GM19324 (cell line): ENCODE results near the gene C2orf81.
"Not testable (repeated sequence)": the region's sequence is repeated elsewhere in the genome, so short reads cannot be mapped to it uniquely, and the experiment has no call there.

Experiments used
- ATAC-seq: cut with Tn5 transposase; IDR thresholded peaks from one replicate; pipeline ENCODE4 v1.9.1; 2021; ENCODE audit warnings: mild to moderate bottlenecking, moderate library complexity; ENCODE audit not compliant: unreplicated experiment, low FRiP score

C2orf81 gene

DNA sequence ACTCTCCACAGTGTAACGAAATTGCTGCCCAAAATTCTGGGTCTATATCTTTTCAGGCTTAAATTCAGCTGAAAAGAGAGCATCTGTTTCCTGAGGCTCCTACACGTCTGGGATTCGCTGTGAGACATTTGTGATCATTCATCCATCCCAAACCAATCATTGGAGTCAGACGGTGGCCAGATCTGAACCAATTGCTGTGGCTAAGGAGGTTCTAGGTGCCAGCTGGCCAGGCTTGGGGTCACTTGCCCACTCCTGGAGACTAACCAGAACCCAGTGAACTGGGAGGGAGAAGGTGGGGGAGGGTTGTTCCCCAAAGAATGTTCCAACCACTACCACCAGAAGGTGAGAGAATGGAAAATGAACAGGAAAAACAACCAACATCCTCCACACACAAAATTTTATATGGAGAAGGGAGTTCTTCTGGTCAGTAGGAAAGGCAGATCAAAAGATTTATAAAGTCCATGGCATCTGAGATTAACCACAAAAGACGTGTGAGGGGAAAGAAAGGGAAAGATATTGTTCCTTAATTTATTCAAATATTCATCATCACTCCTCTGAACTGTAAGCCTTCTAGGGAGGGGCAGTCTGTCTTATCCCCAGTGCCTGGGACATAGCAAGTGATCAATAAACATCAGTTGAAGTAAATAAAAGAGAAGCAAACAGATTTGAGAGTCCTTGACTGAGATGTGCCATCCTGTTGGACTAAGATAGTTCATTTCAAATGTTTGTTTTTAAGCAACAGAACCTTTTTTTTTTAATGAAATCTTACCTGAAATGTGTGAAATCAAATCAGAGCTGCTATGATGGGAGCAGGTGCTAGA is 23.3 kb upstream of the C2orf81 start:
- ATAC-seq, result no peak

DNA sequence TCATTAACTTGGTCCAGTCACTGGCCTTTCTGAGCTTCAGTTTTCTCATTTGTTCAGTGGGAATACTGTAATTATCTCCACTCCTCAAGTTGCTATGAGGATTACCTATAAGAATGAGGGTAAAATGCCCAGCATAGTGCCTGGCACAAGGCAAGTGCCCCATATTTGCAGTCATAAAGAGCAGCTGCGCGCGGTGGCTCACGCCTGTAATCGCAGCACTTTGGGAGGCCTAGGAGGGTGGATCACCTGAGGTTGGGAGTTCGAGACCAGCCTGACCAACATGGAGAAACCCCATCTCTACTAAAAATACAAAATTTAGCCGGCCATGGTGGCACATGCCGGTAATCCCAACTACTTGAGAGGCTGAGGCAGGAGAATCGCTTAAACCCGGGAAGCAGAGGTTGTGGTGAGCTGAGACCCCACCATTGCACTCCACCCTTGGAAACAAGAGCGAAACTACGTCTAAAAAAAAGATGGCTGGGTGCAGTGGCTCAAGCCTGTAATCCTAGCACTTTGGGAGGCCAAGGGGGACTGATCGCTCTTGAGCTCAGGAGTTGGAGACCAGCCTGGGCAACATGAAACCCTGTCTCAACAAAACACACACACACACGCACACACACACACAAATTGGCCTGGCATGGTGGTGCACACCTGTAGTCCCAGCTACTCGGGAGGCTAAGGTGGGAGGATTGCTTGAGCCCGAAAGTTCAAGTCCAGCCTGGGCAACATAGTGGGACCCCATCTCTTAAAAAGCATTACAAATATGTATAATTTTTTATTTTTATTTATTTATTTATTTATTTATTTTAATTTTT is 21.3 kb upstream of the C2orf81 start:
- ATAC-seq, result not testable (repeated sequence)

DNA sequence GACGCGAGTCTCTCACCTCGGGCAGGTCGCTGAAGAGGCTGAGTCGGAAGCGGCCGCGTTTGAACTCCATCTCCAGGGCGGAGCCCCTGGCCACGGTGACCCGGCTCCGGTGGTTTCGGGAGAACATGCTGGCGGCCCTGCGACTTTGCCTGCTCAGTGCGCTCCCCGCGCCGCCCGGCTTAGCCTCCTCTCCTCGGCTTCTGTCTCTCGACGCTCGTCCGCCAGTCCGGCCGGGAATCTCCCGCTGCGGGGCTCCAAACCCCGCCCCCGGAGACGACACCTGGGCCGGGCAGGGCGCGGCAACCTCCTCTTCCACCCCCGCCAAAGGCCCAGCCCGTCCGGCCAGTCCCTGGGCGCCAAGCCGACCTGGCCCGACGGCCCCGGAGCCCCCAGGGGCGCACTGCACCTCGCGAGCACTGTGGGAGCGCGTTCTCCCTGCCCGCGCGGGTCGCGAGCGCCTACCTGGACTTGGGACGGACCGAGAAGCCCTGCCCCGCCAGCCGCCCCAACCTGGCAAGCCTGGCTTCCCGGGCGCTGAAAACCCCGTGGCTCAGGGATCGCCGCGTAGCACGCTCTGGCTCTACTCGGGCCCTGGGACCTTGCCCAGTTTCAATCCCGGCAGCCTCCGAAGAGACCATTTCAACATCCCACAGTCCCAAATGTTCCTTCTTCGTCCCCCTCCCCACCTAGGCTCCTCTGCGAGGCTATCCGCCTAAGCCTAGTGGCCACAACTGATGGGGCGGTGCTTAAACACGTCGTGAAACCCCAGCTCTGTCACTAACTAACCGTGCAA is 20.5 kb upstream of the C2orf81 start, which contains the start of gene RTKN:
Gene RTKN (minus strand): TSS at position 248 of the 793 bp plus-strand sequence. CDS start 121 bp downstream, at position 127.
- peak; percentile 44 for ATAC-seq

DNA sequence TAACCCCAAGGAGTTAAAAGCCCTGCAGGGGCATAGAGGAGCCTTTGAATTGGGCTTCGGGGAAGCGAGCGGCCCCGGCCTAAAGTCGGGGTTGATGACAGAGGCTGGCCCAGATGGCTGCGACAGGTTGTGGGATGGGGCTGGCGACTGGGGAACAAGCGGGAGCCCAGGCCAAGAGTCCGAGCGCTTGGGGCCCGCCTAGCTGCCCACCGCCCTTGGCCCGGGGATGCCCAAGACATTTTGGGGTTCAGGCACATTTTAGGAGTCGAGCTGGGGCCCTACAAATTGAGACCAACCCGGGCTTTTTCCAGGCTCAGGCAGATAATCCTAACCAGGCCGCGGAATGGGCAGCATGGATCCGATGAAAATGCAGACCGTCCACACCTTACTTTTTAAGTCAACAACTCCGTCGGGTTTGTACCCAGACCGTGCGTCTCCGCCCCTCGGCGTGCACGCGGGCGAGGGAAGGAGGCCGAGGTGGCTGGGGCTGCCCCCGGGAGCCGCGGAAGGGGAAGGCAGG is 19.8 kb upstream of the C2orf81 start:
- no peak for ATAC-seq

DNA sequence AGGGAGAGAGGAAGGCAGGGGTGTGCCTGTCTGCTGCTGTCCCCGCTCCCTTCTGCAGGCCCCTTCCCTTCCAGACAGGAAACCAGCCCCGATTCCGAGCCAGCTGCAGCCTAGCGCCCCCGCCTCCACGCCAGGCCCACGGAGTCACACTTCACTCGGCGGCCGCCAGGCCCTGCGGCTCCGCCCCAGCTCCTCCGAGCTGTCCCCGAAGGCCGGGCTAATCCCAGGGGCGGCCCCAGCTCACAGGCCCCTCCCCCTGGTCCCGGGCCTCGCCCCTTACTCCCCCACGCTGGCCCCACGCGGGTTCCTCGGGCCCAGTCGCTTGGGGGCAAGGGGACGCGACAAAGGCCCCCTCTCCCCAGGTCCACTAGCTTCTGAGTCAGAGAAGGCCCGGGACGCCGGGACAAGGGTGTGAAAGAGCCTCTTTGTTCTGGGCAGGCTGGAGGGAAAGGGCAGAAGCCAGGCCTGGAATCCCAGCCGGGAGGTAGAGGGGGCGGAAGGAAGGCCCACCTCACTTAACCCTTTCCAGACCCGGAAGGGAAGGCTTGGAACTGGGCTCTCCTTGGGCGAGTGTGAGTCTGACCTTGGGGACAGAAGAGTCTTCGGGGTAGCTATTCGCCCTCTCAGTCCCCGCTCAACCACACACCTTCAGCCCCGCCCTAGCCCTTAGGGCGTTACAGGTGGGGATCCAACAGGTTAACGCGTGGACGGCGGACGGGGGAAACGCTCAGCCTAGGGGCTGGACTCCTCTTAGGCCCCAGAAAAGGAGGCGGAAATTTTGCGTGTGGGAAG is 19.2 kb upstream of the C2orf81 start:
- ATAC-seq, result peak; percentile 73

DNA sequence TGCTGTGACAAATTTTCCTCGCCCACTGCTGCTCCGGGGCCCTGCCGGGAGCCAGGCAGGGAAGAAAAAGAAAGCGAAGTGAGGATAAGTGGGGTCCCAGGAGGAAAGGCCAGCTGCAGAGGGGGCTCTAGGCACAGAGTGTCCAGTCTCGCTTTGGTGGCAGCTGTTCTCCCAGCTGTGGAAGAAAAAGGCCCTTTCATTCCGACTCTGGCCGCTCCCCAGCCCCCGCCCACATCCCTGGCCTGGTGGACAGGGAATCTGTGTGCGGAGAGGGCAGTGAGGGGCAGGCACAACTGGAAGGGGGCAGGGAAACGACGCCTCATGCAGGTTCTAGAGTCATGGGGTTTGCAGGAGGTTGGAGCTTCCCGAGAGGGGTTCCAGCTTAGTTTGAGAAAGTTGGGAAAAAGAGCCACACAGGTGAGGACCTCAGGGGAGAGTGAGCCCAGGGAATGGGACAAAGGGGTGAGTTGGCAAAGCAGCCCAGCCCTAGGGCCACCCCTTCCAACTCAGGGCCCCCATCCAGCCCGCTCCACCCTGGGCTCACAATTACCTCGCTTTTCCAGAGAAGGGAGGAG is 18.5 kb upstream of the C2orf81 start:
- ATAC-seq, result no peak

DNA sequence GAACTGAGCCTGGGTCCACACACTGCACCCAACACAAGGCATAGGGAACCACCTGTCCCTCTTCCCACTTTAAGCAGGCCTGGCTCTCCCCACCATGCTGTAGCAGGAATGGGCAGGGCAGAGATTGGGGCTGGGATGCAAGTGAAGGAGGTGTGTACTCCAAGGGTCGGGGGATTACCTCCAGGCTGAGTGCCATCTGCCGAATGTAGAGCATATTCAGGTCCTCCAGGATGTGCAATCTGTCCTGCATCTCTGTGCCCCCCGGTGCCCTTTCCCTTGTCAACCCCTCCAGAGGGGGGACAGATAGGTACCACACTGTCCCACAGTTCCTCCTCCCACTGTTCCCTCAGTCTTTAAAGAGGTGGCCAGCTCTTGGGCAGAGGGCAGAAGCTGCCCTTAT is 18.0 kb upstream of the C2orf81 start:
- ATAC-seq, result no peak

DNA sequence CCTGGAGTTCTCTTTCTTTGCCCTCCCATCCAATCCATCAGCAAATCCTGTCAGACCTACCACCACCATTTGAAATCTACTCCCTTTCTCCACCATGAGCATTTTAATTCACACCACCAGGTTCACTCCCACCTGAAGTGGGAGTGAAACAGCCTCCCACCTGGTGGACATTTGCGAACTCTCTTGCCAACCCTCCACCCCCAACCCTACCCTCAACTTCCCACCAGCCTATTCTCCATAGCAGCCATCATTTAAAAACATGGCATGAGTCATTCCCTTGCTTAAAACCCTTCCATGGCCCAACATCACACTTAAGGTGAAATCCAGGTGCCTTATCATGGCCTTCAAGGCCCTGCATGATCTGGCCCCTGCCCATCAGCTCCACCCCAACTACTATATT is 16.8 kb upstream of the C2orf81 start:
- ATAC-seq, result no peak

DNA sequence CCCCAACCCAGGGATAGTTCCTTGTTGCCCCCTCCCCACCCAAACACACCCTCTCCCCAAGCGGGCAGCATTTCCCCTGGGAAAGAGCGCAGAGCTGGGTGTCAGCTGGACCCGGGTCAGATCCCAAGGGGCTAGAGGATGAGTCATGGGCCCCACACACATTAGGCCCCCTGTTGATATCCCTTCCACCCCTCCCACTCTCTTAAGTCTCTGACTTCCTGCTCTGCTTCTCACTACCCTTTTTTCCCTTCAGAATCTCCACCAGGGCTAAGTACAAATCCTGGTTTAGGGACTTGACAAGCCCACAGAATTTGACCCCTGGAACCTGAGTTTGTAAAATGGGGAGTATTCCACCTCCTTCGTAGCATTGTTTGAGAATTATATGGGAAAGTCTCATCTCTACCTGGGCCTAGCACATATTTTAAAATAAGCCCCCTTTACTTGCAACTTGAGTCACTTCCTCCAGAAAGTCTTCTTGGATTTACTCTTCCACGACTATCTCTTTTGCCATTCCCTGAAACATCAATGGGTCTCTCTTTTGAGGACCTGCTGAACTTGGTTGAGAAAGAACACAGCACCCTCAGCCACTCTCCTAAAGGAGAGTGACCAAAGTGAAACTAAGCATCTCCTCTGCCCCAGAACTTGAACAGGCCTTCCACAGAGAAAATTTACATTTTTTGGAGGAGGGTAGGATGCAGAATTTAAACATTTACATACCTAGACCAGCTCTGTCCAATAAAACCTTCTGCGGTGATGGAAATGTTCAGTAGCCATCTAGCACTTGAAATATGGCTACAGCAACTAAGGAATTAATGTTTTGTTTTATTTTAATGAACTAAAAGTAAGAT is 15.7 kb upstream of the C2orf81 start:
- no peak for ATAC-seq

DNA sequence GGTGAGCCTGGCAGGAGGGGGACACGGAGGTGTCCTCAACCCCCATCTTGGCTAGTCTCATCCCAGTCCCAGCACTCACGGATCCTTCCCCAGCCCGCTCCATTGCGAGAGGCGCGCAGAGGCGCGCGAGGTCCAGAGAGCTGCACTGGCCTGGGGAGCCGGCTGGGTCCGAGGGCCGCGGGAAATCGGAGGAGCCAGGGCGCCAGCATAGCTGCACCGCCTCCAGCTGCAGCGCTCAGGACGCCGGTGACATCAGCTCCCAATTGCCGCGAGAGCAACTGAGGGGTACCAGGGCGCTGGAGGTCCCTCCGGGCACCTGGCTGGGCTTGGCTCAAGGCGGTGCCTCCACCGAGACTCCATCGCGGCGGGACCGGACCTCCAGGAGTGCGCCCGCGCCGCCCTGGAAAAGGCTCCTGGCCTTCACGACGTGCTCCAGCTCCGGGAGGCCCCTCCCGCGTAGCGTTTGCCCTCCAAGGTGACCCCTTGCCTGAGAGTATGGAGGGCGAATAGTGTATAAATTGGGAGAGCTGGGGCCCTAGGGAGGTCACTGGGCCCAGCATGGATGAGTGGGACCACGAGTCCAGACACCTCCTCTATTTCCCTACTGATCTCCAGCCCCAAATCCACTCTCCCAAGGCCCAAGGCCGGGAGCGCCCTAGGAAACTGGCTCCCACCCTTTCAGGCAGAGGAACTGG is 14.8 kb upstream of the C2orf81 start:
- no peak for ATAC-seq

DNA sequence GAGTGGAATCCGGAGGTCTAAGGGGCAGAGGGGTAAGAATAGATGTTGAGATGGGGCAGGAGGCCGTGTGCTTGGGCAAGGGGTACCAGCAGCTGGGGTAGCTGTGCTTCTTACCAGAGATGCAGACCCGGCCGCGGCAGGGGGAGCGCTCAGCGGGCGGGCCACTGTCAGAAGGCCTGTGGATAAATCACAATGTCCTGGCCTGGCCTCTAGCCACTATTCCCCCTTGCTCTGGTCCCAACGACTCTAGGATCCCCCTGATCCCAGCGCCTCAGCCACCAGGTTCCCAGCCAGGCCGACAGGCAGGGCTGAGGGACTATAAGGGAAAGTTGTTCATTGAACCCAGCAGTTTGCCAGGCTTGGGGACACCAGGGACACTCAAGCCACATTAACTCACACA is 9.1 kb upstream of the C2orf81 start:
- ATAC-seq, result no peak

DNA sequence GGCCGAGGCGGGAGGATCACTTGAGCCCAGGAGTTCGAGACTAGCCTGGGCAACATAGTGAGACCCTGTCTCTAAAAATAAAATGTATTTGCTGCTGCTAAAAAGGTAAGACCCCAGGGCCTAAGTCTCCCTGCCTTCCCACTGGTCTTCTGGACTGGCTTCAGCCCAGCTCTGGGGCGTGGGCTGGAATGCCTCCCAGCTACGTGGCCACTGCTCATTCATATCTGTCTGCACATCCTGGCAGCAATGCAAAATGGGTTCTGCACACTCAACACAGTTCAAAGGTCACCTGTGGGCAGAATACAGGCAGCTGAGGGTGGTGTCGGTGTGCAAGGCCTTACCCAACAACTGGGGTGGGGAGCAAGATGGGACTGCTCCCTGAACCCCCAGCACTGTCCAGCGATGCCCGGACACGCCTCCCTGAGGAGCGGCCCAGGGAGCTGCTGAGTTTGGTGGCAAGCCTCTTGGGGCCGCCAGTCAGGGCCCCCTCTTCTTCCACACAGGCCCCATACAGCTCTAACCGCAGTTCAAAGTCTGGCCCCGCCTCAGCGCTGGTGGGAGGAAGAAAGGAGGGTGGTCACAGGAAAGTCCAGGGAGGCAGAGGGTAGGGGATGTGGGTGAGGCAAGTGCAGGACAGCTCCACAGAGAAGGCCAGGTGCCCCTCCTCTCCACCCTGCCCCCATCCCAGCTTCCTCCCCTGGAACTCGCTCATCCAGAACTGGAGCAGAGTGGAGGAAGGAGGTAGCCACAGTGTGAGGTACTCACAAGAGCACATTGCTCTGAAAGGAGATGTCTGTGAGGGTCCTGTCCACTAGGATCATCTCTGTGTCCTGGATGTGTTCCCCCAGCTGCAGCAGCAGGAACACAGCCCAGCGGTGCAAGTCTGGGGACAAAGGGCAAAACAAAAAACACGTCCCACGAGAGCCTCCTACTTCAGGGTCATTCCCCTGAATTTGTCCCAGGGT is 8.3 kb upstream of the C2orf81 start:
- ATAC-seq, result no peak

DNA sequence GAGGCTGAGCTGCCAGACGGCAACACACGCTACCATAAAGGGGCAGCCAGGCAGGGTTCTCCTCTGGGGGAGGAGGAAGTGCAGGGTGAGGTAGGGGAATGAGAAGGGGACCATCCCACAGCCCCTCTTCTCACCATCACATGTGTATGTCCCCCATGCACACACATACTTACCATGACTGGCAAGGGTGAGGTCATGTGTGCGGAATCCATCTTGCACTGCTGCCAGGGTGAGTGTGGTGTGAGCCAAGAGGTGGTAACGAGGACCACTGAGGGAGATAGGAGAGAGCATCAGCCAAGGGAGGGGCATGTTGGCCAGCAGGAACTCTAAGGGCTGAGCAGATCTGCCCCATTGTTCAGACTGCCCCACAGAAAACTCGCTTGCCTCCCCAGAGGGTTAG is 7.3 kb upstream of the C2orf81 start:
- ATAC-seq, result no peak

DNA sequence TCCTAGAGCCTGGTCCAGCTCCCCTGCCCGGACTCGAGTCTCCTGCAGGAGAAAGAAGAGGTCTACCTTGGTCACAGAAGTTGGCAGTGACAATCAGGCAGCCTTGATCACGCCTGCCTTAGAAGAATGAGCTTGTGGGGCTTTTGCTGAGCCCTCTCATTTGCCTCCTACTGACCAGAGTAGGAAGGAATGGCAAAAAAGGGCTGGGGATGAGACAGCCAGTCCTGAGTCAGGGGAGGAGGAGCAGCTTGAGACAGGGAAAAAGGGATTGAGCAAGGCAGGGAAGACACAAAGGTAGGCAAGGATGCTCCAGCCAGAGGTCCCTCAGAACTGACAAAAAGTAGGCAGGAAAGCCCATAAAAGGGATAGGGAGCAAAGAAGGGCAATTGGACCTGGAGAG is 6.1 kb upstream of the C2orf81 start:
- no peak for ATAC-seq

DNA sequence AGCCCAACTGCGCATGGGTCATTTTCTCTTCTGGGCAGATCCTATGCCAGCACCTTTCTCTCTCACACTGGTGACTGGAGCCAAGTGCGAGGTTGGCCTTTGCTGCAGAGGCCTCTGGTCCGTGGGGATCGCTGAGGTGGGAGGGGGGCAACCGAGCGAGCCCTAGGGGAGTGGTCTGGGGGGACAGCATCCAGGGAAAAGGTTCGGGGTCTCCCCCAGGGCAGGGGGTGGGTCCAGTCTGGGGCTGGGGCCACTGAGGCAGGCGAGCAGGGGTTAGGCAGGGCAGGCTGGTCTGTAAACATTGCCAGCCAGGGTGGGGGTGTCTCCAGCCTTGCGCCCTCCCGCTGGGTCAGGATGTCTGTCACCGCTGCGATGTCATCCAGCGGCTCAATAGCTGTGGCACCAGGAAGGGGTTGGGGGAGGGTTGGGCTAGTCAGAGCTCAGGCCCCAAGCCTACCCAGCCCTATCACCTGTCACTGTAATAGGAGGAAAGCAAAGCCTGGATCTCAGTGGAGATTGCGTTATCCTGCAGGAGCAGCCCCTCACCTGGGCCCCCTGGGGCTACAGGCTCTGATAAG is 4.9 kb upstream of the C2orf81 start:
- ATAC-seq, result no peak

DNA sequence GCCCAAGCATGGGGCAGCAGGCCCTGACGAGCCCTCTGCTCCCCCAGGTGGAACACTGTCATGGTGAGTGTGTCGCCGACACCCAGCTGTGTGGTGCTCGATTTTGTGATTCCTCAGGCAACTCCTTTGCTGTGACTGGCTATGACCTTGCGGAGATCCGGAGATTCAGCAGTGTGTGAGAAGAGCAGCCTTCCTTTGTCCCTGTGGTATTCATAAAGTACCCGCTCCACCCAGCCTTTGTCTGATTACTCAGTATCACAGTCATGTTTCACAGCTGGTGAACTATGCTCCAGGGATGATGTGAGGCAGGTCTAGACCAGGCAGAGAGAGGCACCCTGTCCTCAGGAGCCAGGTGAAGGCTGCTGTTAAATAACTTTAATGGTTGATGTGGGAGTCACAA is 4.1 kb upstream of the C2orf81 start:
- no peak for ATAC-seq

DNA sequence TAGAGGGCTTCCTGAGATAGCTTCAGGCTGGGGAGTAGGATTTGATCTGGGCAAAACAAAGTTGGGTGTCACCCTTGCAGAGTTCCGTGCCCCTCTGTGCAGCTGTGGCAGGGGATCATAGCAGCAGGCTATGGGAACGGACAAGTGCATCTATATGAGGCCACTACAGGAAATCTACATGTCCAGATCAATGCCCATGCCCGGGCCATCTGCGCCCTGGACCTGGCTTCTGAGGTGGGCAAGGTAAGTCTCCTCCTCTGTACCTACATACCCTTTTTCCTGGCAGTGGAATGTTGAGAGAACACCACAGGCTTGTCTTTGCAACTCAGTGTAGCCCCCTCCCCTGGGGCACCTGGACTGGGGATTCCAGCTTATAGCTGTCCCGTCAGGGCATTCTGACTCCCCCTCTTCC is 3.6 kb upstream of the C2orf81 start:
- no peak for ATAC-seq
